HK-2 (cell line): ENCODE data around the gene LAMA2.

Experiments
- DNase-seq: peaks from one replicate; pipeline ENCODE4 v3.0.0-alpha.2; 2018; ENCODE audit not compliant: unreplicated experiment

The LAMA2 gene, protein sequence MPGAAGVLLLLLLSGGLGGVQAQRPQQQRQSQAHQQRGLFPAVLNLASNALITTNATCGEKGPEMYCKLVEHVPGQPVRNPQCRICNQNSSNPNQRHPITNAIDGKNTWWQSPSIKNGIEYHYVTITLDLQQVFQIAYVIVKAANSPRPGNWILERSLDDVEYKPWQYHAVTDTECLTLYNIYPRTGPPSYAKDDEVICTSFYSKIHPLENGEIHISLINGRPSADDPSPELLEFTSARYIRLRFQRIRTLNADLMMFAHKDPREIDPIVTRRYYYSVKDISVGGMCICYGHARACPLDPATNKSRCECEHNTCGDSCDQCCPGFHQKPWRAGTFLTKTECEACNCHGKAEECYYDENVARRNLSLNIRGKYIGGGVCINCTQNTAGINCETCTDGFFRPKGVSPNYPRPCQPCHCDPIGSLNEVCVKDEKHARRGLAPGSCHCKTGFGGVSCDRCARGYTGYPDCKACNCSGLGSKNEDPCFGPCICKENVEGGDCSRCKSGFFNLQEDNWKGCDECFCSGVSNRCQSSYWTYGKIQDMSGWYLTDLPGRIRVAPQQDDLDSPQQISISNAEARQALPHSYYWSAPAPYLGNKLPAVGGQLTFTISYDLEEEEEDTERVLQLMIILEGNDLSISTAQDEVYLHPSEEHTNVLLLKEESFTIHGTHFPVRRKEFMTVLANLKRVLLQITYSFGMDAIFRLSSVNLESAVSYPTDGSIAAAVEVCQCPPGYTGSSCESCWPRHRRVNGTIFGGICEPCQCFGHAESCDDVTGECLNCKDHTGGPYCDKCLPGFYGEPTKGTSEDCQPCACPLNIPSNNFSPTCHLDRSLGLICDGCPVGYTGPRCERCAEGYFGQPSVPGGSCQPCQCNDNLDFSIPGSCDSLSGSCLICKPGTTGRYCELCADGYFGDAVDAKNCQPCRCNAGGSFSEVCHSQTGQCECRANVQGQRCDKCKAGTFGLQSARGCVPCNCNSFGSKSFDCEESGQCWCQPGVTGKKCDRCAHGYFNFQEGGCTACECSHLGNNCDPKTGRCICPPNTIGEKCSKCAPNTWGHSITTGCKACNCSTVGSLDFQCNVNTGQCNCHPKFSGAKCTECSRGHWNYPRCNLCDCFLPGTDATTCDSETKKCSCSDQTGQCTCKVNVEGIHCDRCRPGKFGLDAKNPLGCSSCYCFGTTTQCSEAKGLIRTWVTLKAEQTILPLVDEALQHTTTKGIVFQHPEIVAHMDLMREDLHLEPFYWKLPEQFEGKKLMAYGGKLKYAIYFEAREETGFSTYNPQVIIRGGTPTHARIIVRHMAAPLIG (N-terminal part only)

DNA sequence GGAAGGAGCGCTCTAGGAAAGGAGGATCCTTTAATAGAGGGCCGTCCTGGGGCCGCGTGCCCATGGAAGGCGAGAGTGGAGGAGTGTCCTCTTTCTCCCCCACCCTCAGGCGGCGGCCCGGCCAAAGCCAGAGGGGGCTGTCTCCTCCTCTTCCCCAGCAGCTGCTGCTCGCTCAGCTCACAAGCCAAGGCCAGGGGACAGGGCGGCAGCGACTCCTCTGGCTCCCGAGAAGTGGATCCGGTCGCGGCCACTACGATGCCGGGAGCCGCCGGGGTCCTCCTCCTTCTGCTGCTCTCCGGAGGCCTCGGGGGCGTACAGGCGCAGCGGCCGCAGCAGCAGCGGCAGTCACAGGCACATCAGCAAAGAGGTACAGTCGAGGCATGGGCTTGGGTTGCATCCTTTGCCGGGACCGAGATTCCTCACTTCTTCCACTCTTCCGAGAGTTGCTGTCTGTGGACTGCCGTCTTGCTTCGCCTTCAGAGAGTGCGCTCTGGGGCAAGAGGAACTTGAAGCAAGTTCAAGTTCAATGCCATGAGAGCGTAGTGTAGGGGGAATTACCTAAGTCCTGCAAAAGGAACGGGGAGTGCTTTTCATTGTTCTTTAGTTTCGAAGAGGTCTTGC lies at the start of gene LAMA2:
Gene LAMA2 (plus strand): TSS at position 148 of the 621 bp plus-strand sequence. CDS start 108 bp downstream, at position 256.
- DNase-seq = no peak

DNA sequence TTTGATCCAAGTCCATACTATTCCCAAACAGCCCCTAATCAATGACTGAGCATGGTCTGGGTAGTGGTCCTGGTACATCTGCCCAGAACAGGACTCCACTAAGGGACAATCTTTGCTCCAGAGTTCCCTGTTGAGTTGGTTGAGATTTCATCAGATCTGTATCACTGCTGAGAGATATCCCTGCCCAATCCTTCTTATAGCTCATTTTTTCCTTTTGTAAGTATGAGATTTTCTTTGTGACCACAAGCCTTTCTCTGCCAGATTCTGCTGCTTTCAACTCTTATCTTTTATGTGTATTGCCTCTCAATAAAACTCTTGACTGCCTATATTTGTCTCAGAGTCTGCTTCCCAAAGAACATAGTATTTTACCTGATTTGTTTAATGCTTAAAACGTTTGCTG lies 46.2 kb upstream of the LAMA2 start:
- DNase-seq = no peak

GRCh38 chr6:128841518-128841917 lies 41.4 kb upstream of the LAMA2 start:
- DNase-seq = no peak

DNA sequence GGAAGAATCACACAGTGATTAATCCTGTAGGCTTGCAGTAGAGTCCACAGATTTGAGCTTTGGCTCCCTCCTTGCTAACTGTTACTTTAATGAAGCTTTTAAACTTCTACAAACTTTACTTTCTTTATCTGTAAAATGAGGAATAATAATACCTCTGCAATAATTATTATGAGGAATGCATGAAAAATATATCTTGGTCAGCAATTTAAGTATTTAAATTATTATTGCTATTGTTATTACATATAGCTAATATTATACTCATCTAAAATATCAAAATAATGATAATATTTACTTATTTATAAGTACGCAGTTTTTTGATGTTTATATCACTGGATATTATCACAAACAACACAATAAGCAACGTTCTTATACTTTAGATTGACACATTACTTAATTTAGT lies 38.3 kb upstream of the LAMA2 start:
- no peak for DNase-seq

DNA sequence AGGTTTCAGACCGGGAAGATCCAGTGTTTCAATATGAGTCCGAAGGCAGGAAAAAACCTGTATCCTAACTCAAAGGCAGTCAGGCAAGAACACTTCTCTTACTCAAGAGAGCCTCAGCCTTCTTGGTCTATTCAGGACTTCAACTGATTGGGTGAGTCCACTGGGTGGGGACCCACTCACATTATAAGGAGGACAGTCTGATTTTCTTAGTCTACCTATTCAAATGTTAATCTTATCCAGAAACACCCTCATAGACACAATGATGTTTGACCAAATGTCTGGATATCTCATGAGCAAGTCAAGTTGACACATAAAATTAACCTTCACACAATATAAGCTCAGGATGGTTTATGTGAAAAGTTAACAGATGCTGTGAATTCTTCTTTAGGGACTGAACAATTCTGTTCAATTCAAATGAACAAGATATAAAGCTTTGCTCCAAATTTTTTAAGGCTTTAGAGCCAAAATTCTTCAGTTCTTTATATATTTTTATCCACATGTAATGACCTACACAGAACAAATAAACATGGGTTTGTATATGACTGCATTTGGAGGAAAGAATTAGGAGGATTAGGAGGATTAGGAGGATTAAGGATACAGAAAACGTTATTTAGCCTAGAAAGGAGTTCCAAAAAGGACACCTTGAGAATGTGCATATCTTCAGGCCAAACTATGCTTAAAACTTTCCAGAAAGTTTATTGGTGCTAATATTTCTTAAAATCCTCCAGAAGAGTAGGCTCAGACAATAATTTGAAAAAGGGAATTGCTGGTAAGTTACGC lies 35.3 kb upstream of the LAMA2 start:
- no peak for DNase-seq

- DNase-seq = no peak
Observed at GRCh38 chr6:128848212-128848935, 34.6 kb upstream of the LAMA2 start.

GRCh38 chr6:128855581-128856085 lies 27.3 kb upstream of the LAMA2 start:
- DNase-seq = no peak

GRCh38 chr6:128857806-128858205 lies 25.1 kb upstream of the LAMA2 start:
- DNase-seq = no peak

- no peak for DNase-seq
Observed at GRCh38 chr6:128860782-128861181, 22.2 kb upstream of the LAMA2 start.

DNA sequence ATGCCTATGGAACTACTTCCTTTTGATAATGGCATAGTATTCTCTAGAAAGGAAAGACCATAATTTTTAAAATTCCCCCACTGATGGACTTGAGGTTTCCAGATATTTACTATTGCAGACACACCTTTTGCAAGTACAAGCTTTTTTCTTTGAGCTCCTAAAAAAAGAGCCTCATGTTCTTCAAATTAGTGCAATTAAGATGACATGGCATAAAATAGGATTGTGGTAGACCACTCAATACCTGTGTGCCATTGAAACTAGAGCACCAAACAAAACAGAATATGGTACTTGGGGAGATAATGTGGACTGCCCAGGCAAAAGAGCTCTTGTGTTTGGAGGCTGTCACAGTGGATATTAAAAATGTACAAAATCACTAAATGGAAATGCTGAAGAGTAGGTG lies 19.0 kb upstream of the LAMA2 start:
- no peak for DNase-seq

DNA sequence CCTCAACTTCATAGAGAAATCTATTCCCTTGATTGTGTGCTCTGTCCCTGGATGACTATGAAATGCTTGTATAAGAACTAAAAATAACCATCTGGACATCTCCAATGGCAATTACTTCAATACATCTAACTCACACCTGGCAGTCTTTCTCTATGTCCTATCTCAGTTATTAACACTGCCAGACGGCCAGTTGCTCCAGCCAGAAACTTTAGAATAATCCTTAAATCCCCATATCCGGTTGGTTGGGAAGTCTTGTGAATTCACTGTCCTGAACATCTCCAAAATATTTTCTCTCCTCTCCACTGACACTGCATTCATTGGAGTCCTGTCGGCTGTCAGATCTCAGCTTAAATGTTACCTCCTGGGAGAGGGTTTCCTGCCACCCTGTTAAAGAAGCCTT lies 12.2 kb upstream of the LAMA2 start:
- no peak for DNase-seq

- no peak for DNase-seq
Observed at GRCh38 chr6:128874863-128875262, 8.1 kb upstream of the LAMA2 start.

DNA sequence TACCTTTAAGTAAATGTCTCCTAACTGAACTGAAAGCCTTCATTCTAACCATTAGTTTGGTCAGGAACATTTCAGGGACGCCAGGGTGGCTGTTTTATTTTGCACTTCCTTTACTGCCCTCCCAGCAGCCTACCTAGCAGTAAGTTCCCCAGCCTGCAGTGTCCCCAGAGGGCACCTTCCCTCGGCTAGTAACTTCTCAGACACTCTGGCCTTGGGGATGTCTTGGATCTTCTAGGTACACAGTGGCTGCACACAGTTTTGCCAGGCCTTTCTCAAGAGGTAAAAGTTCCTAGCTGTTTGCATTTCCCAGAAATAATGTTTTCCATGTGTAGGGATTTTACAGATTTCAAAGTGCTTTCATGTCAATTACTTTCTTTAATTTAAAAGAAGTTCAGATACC lies 378 bp upstream of the LAMA2 start:
- DNase-seq = no peak

DNA sequence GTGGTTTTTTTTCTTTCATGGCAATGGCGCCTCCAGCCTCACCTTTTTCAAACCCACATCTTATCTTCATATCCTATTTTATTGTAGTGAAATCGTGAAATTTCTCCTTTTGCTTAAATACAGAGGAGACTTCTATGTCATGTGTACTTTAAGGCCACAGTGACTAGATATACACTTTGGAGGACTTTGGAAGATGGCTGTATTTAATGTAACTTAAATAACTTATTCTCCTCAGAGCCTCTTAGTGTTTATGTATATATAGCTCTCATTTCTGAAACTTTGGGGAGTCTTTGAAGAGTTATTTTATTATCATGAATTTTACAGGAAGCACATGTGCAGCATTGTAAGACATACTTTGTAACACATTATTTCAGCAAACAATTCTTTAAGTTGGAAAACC lies 968 bp downstream of the LAMA2 start:
- DNase-seq = no peak

GRCh38 chr6:128885381-128885780 lies 2.4 kb downstream of the LAMA2 start:
- no peak for DNase-seq

DNA sequence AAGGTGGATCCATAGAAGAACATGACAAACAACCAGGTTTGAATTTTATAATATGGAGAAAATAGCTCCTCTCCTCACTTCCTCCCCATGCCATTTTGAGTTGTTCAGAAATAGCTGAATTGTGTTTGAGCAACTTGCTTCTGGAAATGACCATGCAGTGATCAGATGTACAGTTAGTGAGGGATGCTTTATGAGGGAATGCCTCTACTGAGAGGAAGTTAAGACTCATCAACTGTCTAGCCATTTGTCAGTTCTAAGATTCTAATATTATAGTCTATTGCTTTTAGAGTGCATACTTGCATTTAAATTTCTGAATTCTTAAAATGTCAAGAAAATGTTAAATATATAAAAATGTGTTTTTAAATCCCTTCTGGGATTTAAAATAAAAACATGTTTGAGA lies 3.8 kb downstream of the LAMA2 start:
- no peak for DNase-seq

GRCh38 chr6:128888444-128889175 lies 5.7 kb downstream of the LAMA2 start:
- no peak for DNase-seq

DNA sequence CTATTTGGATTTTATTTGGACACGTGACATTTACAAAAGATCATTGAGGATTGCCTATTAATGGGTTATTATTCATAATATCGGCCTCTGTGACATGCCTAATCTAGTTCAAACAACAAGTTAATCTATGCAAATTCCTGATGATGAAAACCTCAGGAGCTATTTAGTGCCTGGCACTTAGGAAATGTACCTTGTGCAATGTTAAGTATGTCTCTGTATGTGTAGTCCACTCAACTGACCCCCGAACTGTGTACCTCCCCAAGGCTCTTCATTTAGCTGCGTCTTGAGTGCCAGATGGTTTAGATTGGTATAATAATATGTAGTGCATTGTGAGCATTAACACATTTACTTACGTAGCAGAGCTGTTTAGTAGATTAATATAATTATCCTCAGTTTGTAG lies 6.9 kb downstream of the LAMA2 start:
- no peak for DNase-seq

GRCh38 chr6:128892079-128892478 lies 9.1 kb downstream of the LAMA2 start:
- DNase-seq = no peak
